Measurements from ENCODE around the gene IMPDH1. TPM values are rescaled to one million over a fixed set of nuclear protein-coding genes. Genes with fewer than 3 reads are reported as not detected.
"Not testable (repeated sequence)": the region's sequence is repeated elsewhere in the genome, so short reads cannot be mapped to it uniquely, and the experiment has no call there.

Gene IMPDH1
- total RNA-seq, result 39.7 TPM

- H3K27me3 ChIP-seq (ENCODE audit: insufficient read depth, low read length), result no peaks in the 10 kb centered on the region
- peaks cover 49% of the 10 kb centered on the region for H3K4me1 ChIP-seq (ENCODE audit: insufficient read depth, low read length)
- no peaks in the 10 kb centered on the region for H3K9me3 ChIP-seq (ENCODE audit: low read depth, low read length)
- peak within 1 kb of the TSS; percentile 74 for H3K4me3 ChIP-seq (ENCODE audit: low read length)
These were observed at the start of gene IMPDH1 for GRCh38 chr7:128409596-128410450. Gene IMPDH1, minus strand, starts transcription at chr7:128409982. Its CDS starts 81 bp downstream, at chr7:128409901.

DNA sequence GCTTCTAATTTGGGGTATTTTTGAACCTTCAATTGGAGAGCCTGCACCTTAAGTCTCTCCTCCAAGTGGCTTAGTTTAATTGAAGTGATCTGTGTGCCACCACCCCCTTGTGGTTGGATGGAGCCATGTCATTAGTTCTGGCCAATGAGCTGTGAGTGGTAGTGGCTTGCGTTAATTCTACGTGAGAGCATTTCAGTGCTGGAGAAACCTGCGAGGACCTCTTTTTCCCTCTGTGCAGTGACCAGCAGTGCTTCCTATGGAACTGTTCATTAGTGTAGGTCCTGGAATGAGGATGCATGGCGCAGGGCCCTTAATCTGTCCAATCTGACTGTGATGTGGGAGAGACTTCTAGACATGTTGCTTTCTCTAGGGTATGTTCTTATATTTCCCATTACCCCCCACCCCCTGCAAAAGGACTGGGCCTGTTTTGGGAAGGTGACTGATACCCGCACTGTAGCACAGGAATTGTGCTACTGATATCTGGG, 49.7 kb upstream of the IMPDH1 start:
- no peaks in the 10 kb centered on the region for H3K27me3 ChIP-seq (ENCODE audit: insufficient read depth, low read length)
- no peaks in the 10 kb centered on the region for H3K9me3 ChIP-seq (ENCODE audit: low read depth, low read length)
- H3K4me3 ChIP-seq (ENCODE audit: low read length), result no peak overlapping the region
- peaks cover 32% of the 10 kb centered on the region for H3K4me1 ChIP-seq (ENCODE audit: insufficient read depth, low read length)

DNA sequence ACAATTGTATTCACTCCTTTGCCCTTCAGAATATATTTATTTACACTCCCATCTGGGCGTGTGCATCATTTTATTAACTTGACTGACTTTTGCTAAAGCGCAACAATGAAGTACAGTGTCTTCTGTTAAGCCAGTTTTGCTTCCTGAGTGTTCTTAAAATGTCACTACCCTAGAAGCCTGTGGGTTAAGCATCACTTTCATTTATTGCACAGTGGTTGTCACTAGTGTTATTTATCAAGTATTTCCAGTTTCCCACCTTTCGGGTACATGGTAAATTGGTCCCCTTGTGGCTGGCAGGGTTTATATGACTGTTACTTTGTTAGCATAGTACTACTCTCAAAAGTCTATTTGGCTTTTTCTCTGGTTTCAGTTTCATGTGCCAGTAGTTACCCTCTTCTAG, 49.2 kb upstream of the IMPDH1 start:
- Histone ChIP-seq H3K27me3 (ENCODE audit: insufficient read depth, low read length) (no peaks in the 10 kb centered on the region), H3K9me3 (ENCODE audit: low read depth, low read length) (no peaks in the 10 kb centered on the region), H3K4me1 (ENCODE audit: insufficient read depth, low read length) (peaks cover 32% of the 10 kb centered on the region), H3K4me3 (ENCODE audit: low read length) (no peak overlapping the region)

GRCh38 chr7:128457385-128457784, 47.6 kb upstream of the IMPDH1 start:
- H3K27me3 ChIP-seq (ENCODE audit: insufficient read depth, low read length); H3K9me3 ChIP-seq (ENCODE audit: low read depth, low read length); H3K4me3 ChIP-seq (ENCODE audit: low read length): not testable (repeated sequence)
- H3K4me1 ChIP-seq (ENCODE audit: insufficient read depth, low read length), result peaks cover 32% of the 10 kb centered on the region

DNA sequence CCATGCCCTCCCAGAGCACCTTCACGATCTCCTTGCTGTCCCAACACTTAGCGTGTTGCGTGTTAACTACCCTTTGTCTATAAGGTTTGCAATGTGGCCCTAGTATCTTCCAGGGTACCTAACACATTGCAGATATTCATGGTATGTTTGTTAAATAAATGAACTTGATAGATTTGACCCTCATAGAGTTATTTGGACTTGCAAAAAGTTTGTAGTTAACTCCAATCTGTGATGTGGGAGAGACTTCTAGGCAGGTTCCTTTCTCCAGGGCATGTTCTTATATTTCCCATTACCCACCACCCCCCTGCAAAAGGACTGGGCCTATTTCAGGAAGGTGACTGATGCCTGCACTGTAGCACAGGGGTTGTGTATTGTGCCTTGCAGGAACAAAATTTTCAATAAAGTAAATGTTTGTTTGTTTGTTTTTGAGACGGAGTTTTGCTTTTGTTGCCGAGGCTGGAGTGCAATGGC, 46.5 kb upstream of the IMPDH1 start:
- Histone ChIP-seq H3K27me3 (ENCODE audit: insufficient read depth, low read length) (no peaks in the 10 kb centered on the region), H3K4me1 (ENCODE audit: insufficient read depth, low read length) (peaks cover 32% of the 10 kb centered on the region), H3K9me3 (ENCODE audit: low read depth, low read length) (no peaks in the 10 kb centered on the region), H3K4me3 (ENCODE audit: low read length) (peak overlapping the region; percentile 56)

GRCh38 chr7:128455543-128456254, 45.9 kb upstream of the IMPDH1 start, which contains the start of gene HILPDA:
Gene HILPDA, plus strand, starts transcription at chr7:128455878. Its CDS starts 1,391 bp downstream, at chr7:128457269.
- H3K4me3 ChIP-seq (ENCODE audit: low read length), result peak within 1 kb of the TSS; percentile 56
- H3K4me1 ChIP-seq (ENCODE audit: insufficient read depth, low read length), result peaks cover 32% of the 10 kb centered on the region
- H3K9me3 ChIP-seq (ENCODE audit: low read depth, low read length), result no peaks in the 10 kb centered on the region
- no peaks in the 10 kb centered on the region for H3K27me3 ChIP-seq (ENCODE audit: insufficient read depth, low read length)

- Histone ChIP-seq H3K27me3 (ENCODE audit: insufficient read depth, low read length) (no peaks in the 10 kb centered on the region), H3K4me1 (ENCODE audit: insufficient read depth, low read length) (peaks cover 32% of the 10 kb centered on the region), H3K9me3 (ENCODE audit: low read depth, low read length) (no peaks in the 10 kb centered on the region), H3K4me3 (ENCODE audit: low read length) (peak overlapping the region; percentile 56)
These were observed 45.2 kb upstream of the IMPDH1 start for GRCh38 chr7:128454808-128455542.

DNA sequence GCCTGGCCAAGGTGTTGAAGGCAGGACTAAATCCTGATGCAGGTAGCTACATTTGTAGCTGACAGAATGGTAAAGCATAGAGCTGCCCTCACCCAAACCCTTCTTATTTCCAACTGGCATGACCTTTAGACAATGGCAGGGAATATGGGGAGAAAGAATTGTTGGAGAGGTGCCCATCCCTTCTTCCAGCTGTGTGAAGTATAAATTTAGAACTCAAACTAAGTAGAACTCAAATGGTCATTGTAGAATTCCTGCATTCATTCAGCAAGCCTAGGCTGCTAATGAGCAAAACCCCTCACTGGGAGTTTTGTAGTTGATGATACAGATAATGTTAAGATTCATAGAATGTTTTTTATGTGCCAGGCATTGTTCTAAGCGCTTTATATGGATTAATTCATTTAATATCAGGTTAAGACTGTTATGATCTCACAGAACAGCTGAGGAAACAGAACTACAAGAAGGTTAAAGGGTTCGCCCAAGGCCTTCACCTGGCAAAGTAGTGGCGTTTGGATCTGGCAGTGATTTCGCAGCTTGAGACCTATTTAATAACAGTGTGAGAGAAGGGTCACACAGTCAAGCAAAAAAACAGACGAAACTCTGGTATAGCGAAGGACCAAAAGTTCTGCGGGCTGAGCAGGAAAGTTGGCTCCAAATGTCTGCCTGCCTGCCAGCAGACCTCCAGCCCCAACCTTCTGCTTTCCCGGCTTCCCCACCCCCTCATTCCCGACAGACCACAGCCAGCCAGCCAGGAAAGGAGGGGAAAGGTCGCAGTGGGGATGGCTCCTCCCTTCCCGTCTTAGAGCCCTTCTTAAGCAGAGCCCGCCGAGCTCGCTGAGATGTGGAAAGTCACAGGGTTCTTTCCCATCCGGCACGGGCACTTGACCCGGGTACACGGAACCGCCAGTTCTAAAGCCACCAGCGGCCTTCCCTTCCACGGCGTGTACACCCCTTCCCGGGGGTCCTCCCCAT, 44.3 kb upstream of the IMPDH1 start:
- no peaks in the 10 kb centered on the region for H3K9me3 ChIP-seq (ENCODE audit: low read depth, low read length)
- peaks cover 27% of the 10 kb centered on the region for H3K4me1 ChIP-seq (ENCODE audit: insufficient read depth, low read length)
- no peaks in the 10 kb centered on the region for H3K27me3 ChIP-seq (ENCODE audit: insufficient read depth, low read length)
- H3K4me3 ChIP-seq (ENCODE audit: low read length), result no peak overlapping the region

- Histone ChIP-seq H3K9me3 (ENCODE audit: low read depth, low read length) (no peaks in the 10 kb centered on the region), H3K27me3 (ENCODE audit: insufficient read depth, low read length) (no peaks in the 10 kb centered on the region), H3K4me1 (ENCODE audit: insufficient read depth, low read length) (peaks cover 23% of the 10 kb centered on the region)
These were observed 42.8 kb upstream of the IMPDH1 start for GRCh38 chr7:128452552-128452951.

DNA sequence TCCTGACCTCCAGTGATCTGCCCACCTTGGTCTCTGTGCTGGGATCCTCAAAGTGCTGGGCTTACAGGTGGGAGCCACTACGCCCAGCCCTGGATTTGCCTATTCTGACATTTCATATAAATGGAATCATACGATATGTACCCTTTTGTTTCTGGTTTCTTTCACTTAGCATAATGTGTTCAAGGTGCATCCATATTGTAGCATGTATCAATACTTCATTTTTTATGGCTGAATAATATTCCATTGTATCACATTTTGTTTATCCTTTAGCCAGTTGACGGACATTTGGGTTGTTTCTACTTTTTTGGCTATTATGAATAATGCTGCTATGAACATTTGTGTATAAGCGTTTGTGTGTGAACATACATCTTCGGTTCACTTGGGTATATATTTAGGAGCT, 41.1 kb upstream of the IMPDH1 start:
- no peaks in the 10 kb centered on the region for H3K27me3 ChIP-seq (ENCODE audit: insufficient read depth, low read length)
- H3K9me3 ChIP-seq (ENCODE audit: low read depth, low read length), result no peaks in the 10 kb centered on the region
- H3K4me1 ChIP-seq (ENCODE audit: insufficient read depth, low read length), result peaks cover 9% of the 10 kb centered on the region
- H3K4me3 ChIP-seq (ENCODE audit: low read length), result no peak overlapping the region

More at GRCh38 chr7:128452552-128452951, 42.8 kb upstream of the IMPDH1 start:
- H3K4me3 ChIP-seq (ENCODE audit: low read length), result no peak overlapping the region

DNA sequence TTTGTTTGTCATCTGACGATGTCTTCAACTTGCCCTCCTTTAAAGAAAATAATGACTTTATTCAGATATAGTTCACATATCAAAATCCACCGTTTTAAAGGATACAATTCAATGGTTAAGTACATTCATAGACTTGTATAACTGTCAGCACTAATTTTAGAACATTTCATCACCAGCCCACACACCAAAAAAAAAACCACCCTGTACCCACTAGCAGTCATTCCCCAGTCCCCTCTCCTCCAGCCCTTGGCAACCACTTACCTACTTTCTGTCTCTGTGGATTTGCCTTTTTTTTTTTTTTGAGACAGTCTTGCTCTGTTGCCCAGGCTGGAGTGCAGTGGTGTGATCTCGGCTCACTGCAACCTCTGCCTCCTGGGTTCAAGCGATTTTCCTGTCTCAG, 40.6 kb upstream of the IMPDH1 start:
- H3K4me3 ChIP-seq (ENCODE audit: low read length), result no peak overlapping the region
- peaks cover 7% of the 10 kb centered on the region for H3K4me1 ChIP-seq (ENCODE audit: insufficient read depth, low read length)
- no peaks in the 10 kb centered on the region for H3K27me3 ChIP-seq (ENCODE audit: insufficient read depth, low read length)
- H3K9me3 ChIP-seq (ENCODE audit: low read depth, low read length), result no peaks in the 10 kb centered on the region

GRCh38 chr7:128448751-128449302, 39.0 kb upstream of the IMPDH1 start:
- H3K9me3 ChIP-seq (ENCODE audit: low read depth, low read length), result no peaks in the 10 kb centered on the region
- no peaks in the 10 kb centered on the region for H3K4me1 ChIP-seq (ENCODE audit: insufficient read depth, low read length)
- H3K4me3 ChIP-seq (ENCODE audit: low read length), result no peak overlapping the region
- no peaks in the 10 kb centered on the region for H3K27me3 ChIP-seq (ENCODE audit: insufficient read depth, low read length)

DNA sequence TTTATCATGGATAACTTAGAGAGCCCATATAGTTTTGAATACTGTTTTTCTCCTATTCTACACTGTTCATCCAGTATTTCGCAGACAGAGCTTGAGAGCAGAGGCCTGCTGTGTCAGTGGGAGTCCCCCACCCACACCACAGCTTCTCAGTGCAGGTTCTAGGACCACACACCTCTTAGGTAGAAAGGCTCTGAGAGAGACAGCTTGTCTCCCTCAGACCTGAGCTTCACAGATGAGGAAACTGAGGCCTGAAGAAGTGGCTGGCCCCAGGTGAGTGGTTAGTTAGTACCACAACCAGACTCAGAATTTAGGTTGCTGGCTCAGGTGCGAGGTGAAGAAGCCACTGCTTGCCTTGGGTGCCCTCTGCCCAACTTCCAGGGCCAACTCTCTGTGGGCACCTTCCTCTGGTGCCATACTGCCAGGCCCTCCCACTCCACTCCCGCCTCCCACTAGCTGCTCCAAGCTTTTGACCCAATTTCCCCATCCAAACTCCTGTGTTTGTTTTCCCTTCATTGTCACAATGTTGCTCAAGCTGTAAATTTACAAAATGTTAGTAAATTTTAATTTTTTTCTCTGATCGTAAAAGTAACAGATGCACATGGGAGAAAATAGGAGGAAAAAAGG, 38.3 kb upstream of the IMPDH1 start:
- Histone ChIP-seq H3K4me3 (ENCODE audit: low read length) (no peak overlapping the region), H3K9me3 (ENCODE audit: low read depth, low read length) (no peaks in the 10 kb centered on the region), H3K4me1 (ENCODE audit: insufficient read depth, low read length) (no peaks in the 10 kb centered on the region), H3K27me3 (ENCODE audit: insufficient read depth, low read length) (no peaks in the 10 kb centered on the region)
